H9 (cell line): ENCODE results near the gene ITSN1. TPM values are rescaled to one million over a fixed set of nuclear protein-coding genes. Genes with fewer than 3 reads are reported as not detected.
A peak's percentile ranks its signal among the peaks of the same experiment; 100 is the strongest.

ENCODE experiments used
- DNase-seq: peaks from one replicate; pipeline ENCODE4 v3.0.0-alpha.2; 2017
- H2AFZ ChIP-seq: one replicate; pipeline ENCODE4 v1.6.1; 2013; ENCODE audit warnings: mild to moderate bottlenecking, low read length, control low read depth, moderate library complexity
- H2AK5ac ChIP-seq: 2 replicates; pipeline ENCODE4 v1.6.1; 2013; ENCODE audit warnings: low read length, control low read depth, mixed read lengths; ENCODE audit not compliant: insufficient read length
- H2BK120ac ChIP-seq: one replicate; pipeline ENCODE4 v1.6.1; 2013; ENCODE audit warnings: low read depth, mild to moderate bottlenecking, low read length, control low read depth, inconsistent platforms; ENCODE audit not compliant: poor library complexity, severe bottlenecking
- H2BK12ac ChIP-seq: 2 replicates; pipeline ENCODE4 v1.6.1; 2013; ENCODE audit warnings: low read length, control low read depth, mixed read lengths, low read depth; ENCODE audit not compliant: insufficient read length
- H2BK15ac ChIP-seq: 2 replicates; pipeline ENCODE4 v1.6.1; 2013; ENCODE audit warnings: low read depth, low read length, control low read depth
- H2BK20ac ChIP-seq: one replicate; pipeline ENCODE4 v1.6.1; 2013; ENCODE audit warnings: low read depth, mild to moderate bottlenecking, low read length, control low read depth, inconsistent platforms; ENCODE audit not compliant: poor library complexity, severe bottlenecking
- H2BK5ac ChIP-seq: 2 replicates; pipeline ENCODE4 v1.6.1; 2013; ENCODE audit warnings: low read length, control low read depth, mixed read lengths; ENCODE audit not compliant: insufficient read length
- H3K14ac ChIP-seq: 2 replicates; pipeline ENCODE4 v1.6.1; 2013; ENCODE audit warnings: low read length, control low read depth; ENCODE audit not compliant: insufficient read depth
- H3K18ac ChIP-seq: 2 replicates; pipeline ENCODE4 v1.6.1; 2013; ENCODE audit warnings: low read depth, mild to moderate bottlenecking, mixed read lengths, low read length, control low read depth; ENCODE audit not compliant: insufficient read length
- H3K23ac ChIP-seq: 2 replicates; pipeline ENCODE4 v1.6.1; 2013; ENCODE audit warnings: low read length, control low read depth, mixed read lengths, low read depth; ENCODE audit not compliant: insufficient read length
- H3K23me2 ChIP-seq: 2 replicates; pipeline ENCODE4 v1.6.1; 2013; ENCODE audit warnings: low read depth, mild to moderate bottlenecking, mixed read lengths, low read length, control low read depth; ENCODE audit not compliant: insufficient read length, poor library complexity, severe bottlenecking
- H3K27ac ChIP-seq: 2 replicates; pipeline ENCODE4 v1.5.1; 2013; ENCODE audit warnings: low read length, control low read depth, mixed read lengths, low read depth; ENCODE audit not compliant: insufficient read length
- H3K27me3 ChIP-seq: 2 replicates; pipeline ENCODE4 v1.6.1; 2013; ENCODE audit warnings: low read length, control low read depth, inconsistent platforms; ENCODE audit not compliant: insufficient read depth
- H3K4ac ChIP-seq: 2 replicates; pipeline ENCODE4 v1.6.1; 2013; ENCODE audit warnings: low read depth, mild to moderate bottlenecking, control low read depth, inconsistent platforms, low read length, moderate library complexity
- H3K4me1 ChIP-seq: 2 replicates; pipeline ENCODE4 v1.6.1; 2013; ENCODE audit warnings: low read length, control low read depth, inconsistent platforms; ENCODE audit not compliant: insufficient read depth
- H3K4me2 ChIP-seq: 2 replicates; pipeline ENCODE4 v1.6.1; 2013; ENCODE audit warnings: low read length, control low read depth, mixed read lengths; ENCODE audit not compliant: insufficient read length, insufficient read depth
- H3K56ac ChIP-seq: 2 replicates; pipeline ENCODE4 v1.6.1; 2013; ENCODE audit warnings: low read depth, mild to moderate bottlenecking, mixed read lengths, low read length, control low read depth; ENCODE audit not compliant: insufficient read length
- H3K79me1 ChIP-seq: 2 replicates; pipeline ENCODE4 v1.6.1; 2013; ENCODE audit warnings: low read depth, mild to moderate bottlenecking, moderate library complexity, low read length, control low read depth, inconsistent platforms; ENCODE audit not compliant: insufficient read depth, poor library complexity, severe bottlenecking
- H3K79me2 ChIP-seq: 2 replicates; pipeline ENCODE4 v1.6.1; 2013; ENCODE audit warnings: low read length, control low read depth, inconsistent platforms; ENCODE audit not compliant: insufficient read depth
- H3K9ac ChIP-seq: 2 replicates; pipeline ENCODE4 v1.6.1; 2013; ENCODE audit warnings: low read length, control low read depth, mixed read lengths; ENCODE audit not compliant: insufficient read length; ENCODE audit errors: extremely low read depth
- H3K9me3 ChIP-seq: one replicate; pipeline ENCODE4 v1.6.1; 2013; ENCODE audit warnings: low read depth, low read length, inconsistent platforms; ENCODE audit not compliant: control insufficient read depth
- H3T11ph ChIP-seq: one replicate; pipeline ENCODE4 v1.6.1; 2013; ENCODE audit warnings: mild to moderate bottlenecking, low read length, control low read depth, inconsistent platforms
- H4K20me1 ChIP-seq: one replicate; pipeline ENCODE4 v1.6.1; 2013; ENCODE audit not compliant: control insufficient read depth, insufficient read length, insufficient read depth
- H4K5ac ChIP-seq: 2 replicates; pipeline ENCODE4 v1.6.1; 2013; ENCODE audit warnings: low read depth, mild to moderate bottlenecking, mixed read lengths, low read length, control low read depth; ENCODE audit not compliant: insufficient read length
- H4K8ac ChIP-seq: replicated peaks from 2 replicates; pipeline ENCODE4 v1.6.1; 2013; ENCODE audit warnings: low read length, control low read depth, mixed read lengths, low read depth; ENCODE audit not compliant: insufficient read length
- H4K91ac ChIP-seq: 2 replicates; pipeline ENCODE4 v1.6.1; 2013; ENCODE audit warnings: low read depth, mild to moderate bottlenecking, moderate library complexity, mixed read lengths, low read length, control low read depth; ENCODE audit not compliant: insufficient read length
- H3K27ac Mint-ChIP-seq, 3 experiments: 2 replicates in 2 of 3; 3 replicates in 1 of 3; pipeline ENCODE4 v1.8.0; 2020 to 2021; ENCODE audit warnings: mixed read lengths in 3 of 3, mild to moderate bottlenecking in 1 of 3, moderate library complexity in 1 of 3
- H3K27me3 Mint-ChIP-seq: 2 replicates; pipeline ENCODE4 v1.8.0; 2021; ENCODE audit warnings: low read depth, mild to moderate bottlenecking, moderate library complexity, mixed read lengths
- H3K36me3 Mint-ChIP-seq, 3 experiments: 2 replicates in 2 of 3; 3 replicates in 1 of 3; pipeline ENCODE4 v1.8.0; 2020 to 2021; ENCODE audit warnings: low read depth in 3 of 3, mixed read lengths in 3 of 3; ENCODE audit not compliant: insufficient read depth in 1 of 3
- H3K4me1 Mint-ChIP-seq, 2 experiments: 2 replicates each; pipeline ENCODE4 v1.8.0; 2020; ENCODE audit warnings: mixed read lengths in 2 of 2
- H3K4me3 Mint-ChIP-seq, 2 experiments: 2 replicates in 1 of 2; 3 replicates in 1 of 2; pipeline ENCODE4 v1.8.0; 2020 to 2021; ENCODE audit warnings: mild to moderate bottlenecking in 2 of 2, mixed read lengths in 2 of 2, moderate library complexity in 1 of 2
- H3K9me3 Mint-ChIP-seq, 2 experiments: 2 replicates in 1 of 2; 3 replicates in 1 of 2; pipeline ENCODE4 v1.8.0; 2020; ENCODE audit warnings: mild to moderate bottlenecking in 2 of 2, mixed read lengths in 2 of 2, moderate library complexity in 1 of 2
- CTCF ChIP-seq: fragments of 200-600 bp; sonication (generic); conservative IDR thresholded peaks from 3 replicates; pipeline ENCODE4 v1.8.0; 2021; ENCODE audit warnings: antibody characterized with exemption, mild to moderate bottlenecking
- WGBS: extraction: QIAGEN DNeasy Blood & Tissue Kit; methylation state at CpG from one replicate; pipeline ENCODE4 v1.1.7; 2013; ENCODE audit warnings: missing lambda C conversion rate, low lambda C conversion rate, mixed read lengths; ENCODE audit not compliant: insufficient read length; ENCODE audit errors: extremely low coverage; 5-methylcytosine and 5-hydroxymethylcytosine counted together
- total RNA-seq: library from RNA; stranded (reverse); gene quantifications from 2 replicates; pipeline ENCODE4 v1.2.1, GENCODE V29; 2021

Gene ITSN1
- total RNA-seq, 1 experiment from 2014 or later: 94.2 TPM

- no peak overlapping the region for H2BK15ac ChIP-seq
- Mint-ChIP-seq H3K4me1 (peaks cover 52 to 60% of the 10 kb centered on the region in 2 experiments), H3K27ac (peak overlapping the region in 1 of 3 experiments; percentile 64; a peak in 2 of 7 replicates), H3K36me3 (peaks cover 0 to 3% (median 1%) of the 10 kb centered on the region in 3 experiments; a peak in 1 of 7 replicates), H3K27me3 (no peaks in the 10 kb centered on the region), H3K9me3 (no peaks in the 10 kb centered on the region), H3K4me3 (no peak overlapping the region)
- H3K14ac ChIP-seq: no peak overlapping the region
- no peak overlapping the region for H3K56ac ChIP-seq
- peaks cover 9% of the 10 kb centered on the region; the same call in 1 of the 2 replicates for H3K79me2 ChIP-seq
- no peak overlapping the region for H4K5ac ChIP-seq
- H2BK12ac ChIP-seq: no peak overlapping the region
- H3K23me2 ChIP-seq: no peaks in the 10 kb centered on the region
- no peak overlapping the region for H3K23ac ChIP-seq
- H2AK5ac ChIP-seq: no peak overlapping the region
- H4K20me1 ChIP-seq: no peaks in the 10 kb centered on the region
- no CpG with 5 or more reads among the region's 2 CpGs for WGBS
- no peak overlapping the region for H4K91ac ChIP-seq
- no peak for TF ChIP-seq CTCF
- no peak overlapping the region for H2BK120ac ChIP-seq
- no peak overlapping the region for H4K8ac ChIP-seq
- no peak for DNase-seq
- H2BK20ac ChIP-seq: no peak overlapping the region
- peaks cover 5% of the 10 kb centered on the region for H3K79me1 ChIP-seq
- no peak overlapping the region for H3K9ac ChIP-seq
- H2AFZ ChIP-seq: no peak overlapping the region
- no peak overlapping the region for H3K4me2 ChIP-seq
- H3K9me3 ChIP-seq: no peaks in the 10 kb centered on the region
- H3K4me1 ChIP-seq: peaks cover 5% of the 10 kb centered on the region; the same call in 1 of the 2 replicates
- no peak overlapping the region for H2BK5ac ChIP-seq
- H3K27me3 ChIP-seq: no peaks in the 10 kb centered on the region; the same call in 1 of the 2 replicates
- no peak overlapping the region for H3K27ac ChIP-seq
- H3K4ac ChIP-seq: no peak overlapping the region
- no peak overlapping the region for H3K18ac ChIP-seq
- no peak overlapping the region for H3T11ph ChIP-seq
Observed at GRCh38 chr21:33695813-33696212, 53.5 kb downstream of the ITSN1 start.
